ENCODE results near the gene ANKS3. TPM values are rescaled to one million over a fixed set of nuclear protein-coding genes. Genes with fewer than 3 reads are reported as not detected.

ANKS3 gene
- total and polyA plus RNA-seq, 10 of the 15 experiments (the other 5 are each of a cell fraction or from before 2014, with no cell fraction given): 0.29 to 14.2 (median 8.5) TPM

GRCh38 chr16:4654011-4654963 is 79.8 kb downstream of the ANKS3 start (continued):
- TF ChIP-seq, protein P1, sequence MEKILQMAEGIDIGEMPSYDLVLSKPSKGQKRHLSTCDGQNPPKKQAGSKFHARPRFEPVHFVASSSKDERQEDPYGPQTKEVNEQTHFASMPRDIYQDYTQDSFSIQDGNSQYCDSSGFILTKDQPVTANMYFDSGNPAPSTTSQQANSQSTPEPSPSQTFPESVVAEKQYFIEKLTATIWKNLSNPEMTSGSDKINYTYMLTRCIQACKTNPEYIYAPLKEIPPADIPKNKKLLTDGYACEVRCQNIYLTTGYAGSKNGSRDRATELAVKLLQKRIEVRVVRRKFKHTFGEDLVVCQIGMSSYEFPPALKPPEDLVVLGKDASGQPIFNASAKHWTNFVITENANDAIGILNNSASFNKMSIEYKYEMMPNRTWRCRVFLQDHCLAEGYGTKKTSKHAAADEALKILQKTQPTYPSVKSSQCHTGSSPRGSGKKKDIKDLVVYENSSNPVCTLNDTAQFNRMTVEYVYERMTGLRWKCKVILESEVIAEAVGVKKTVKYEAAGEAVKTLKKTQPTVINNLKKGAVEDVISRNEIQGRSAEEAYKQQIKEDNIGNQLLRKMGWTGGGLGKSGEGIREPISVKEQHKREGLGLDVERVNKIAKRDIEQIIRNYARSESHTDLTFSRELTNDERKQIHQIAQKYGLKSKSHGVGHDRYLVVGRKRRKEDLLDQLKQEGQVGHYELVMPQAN (conservative IDR thresholded peaks at IDR 0.05): no peak
- TF ChIP-seq, protein P2, sequence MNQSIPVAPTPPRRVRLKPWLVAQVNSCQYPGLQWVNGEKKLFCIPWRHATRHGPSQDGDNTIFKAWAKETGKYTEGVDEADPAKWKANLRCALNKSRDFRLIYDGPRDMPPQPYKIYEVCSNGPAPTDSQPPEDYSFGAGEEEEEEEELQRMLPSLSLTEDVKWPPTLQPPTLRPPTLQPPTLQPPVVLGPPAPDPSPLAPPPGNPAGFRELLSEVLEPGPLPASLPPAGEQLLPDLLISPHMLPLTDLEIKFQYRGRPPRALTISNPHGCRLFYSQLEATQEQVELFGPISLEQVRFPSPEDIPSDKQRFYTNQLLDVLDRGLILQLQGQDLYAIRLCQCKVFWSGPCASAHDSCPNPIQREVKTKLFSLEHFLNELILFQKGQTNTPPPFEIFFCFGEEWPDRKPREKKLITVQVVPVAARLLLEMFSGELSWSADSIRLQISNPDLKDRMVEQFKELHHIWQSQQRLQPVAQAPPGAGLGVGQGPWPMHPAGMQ (IDR thresholded peaks at IDR 0.05; ENCODE audit: borderline replicate concordance): no peak
- TF ChIP-seq ZNF384 (IDR thresholded peaks at IDR 0.05; ENCODE audit: borderline replicate concordance, low read depth, low read length) (no peak), NRF1 (conservative IDR thresholded peaks at IDR 0.05; ENCODE audit: low read depth, low read length) (no peak), EP300 (IDR thresholded peaks at IDR 0.05; ENCODE audit: borderline replicate concordance in 1 of 2, control insufficient read depth in 1 of 2, low read depth in 2 of 2, low read length in 2 of 2) (no peak), MYB (IDR thresholded peaks at IDR 0.05; ENCODE audit: borderline replicate concordance, low read depth, low read length) (no peak), CHD2 (IDR thresholded peaks at IDR 0.05; ENCODE audit: borderline replicate concordance, low read depth, low read length) (no peak), ZNF622 (IDR thresholded peaks at IDR 0.05) (no peak), CTCF (IDR thresholded peaks at IDR 0.05 in 2 of 3, conservative IDR thresholded peaks at IDR 0.05 in 1 of 3; ENCODE audit: control insufficient read depth in 2 of 3, extremely low read depth in 1 of 3, insufficient read depth in 1 of 3, low read depth in 3 of 3, low read length in 3 of 3) (no peak), RBBP5 (conservative IDR thresholded peaks at IDR 0.05) (no peak)
